Tibial artery (tissue), 4 donors: ENCODE measurements around the gene H1-8.

ENCODE experiments used
- DNase-seq, 2 donors: peaks; one replicate each; pipeline ENCODE4 v3.0.0-alpha.2; 2019
- H3K27ac ChIP-seq, 2 donors: fragments of 200-600 bp; sonication (generic) in 1 of 2; 1 replicate in 1 of 2; 2 replicates in 1 of 2; pipeline ENCODE4 v1.5.1; 2018 to 2019; ENCODE audit warnings: mild to moderate bottlenecking in 1 of 2
- H3K27me3 ChIP-seq, 2 donors: fragments of 200-600 bp; sonication (generic) in 1 of 2; one replicate each; pipeline versions ENCODE4 v1.5.1 to v1.6.0; 2016 to 2019
- H3K36me3 ChIP-seq, 3 donors: fragments of 200-600 bp; sonication (generic) in 2 of 3; one replicate each; pipeline ENCODE4 v1.5.1; 2016 to 2019; ENCODE audit warnings: mild to moderate bottlenecking in 2 of 3
- H3K4me1 ChIP-seq, 4 donors: fragments of 200-600 bp; sonication (generic) in 2 of 4; 1 replicate in 3 of 4; 2 replicates in 1 of 4; pipeline ENCODE4 v1.5.1; 2016 to 2019
- H3K4me3 ChIP-seq, 2 donors: fragments of 200-600 bp; sonication (generic) in 1 of 2; 1 replicate in 1 of 2; 2 replicates in 1 of 2; pipeline ENCODE4 v1.5.1; 2018 to 2019; ENCODE audit warnings: mild to moderate bottlenecking in 2 of 2
- H3K9me3 ChIP-seq, 3 donors: fragments of 200-600 bp; sonication (generic) in 1 of 3; one replicate each; pipeline ENCODE4 v1.5.1; 2016 to 2019
- intact Hi-C: fragments of 100-400 bp; cut with DNase I; formaldehyde crosslinking; loops from one replicate; pipeline ENCODE4 v1.15.0; 2023; ENCODE audit warnings: low total_unique reads
- TF ChIP-seq, protein P1 (sequence below), 2 experiments: fragments of 200-600 bp in 1 of 2; fragments of 450-650 bp in 1 of 2; IDR thresholded peaks; one replicate each; pipeline ENCODE4 v1.5.1; 2017 to 2019; ENCODE audit warnings: antibody characterized with exemption in 2 of 2, mild to moderate bottlenecking in 1 of 2, moderate library complexity in 1 of 2

Gene H1-8

DNA sequence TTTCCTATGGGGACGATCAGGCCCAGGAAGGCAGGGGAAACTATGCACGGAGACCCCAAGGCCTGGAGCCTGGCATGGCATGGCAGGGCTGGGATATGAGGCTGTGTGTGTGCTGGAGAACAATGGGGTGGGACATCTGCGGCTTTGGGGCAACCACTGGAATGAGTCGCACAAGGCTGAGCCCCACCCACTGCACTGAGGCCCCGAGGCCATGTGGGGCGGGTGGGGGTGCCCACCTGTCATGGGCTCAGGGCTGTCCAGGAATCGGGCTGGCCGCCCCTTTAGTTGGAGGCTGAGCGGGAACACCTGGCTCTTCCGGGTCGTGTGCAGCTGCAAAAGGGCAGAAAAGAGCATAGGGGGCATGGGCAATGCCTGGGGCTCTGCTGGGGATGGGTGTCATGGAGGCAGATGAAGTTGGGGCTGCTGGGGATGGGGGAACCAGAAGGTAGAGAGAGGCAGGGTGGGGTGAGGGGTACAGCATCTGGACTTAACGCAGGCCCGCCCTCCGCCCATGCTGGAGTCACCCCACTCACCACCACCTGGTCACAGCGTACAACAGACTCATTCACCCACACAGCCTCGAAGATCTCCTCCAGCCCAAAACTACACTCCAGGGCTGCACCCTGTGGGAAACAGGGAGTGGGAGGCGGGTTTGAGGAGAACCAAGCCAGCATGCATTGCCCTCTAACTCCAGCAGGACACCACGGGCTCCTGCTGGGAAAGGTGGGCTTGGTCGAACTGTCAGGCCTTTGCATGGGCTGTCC, 32.4 kb downstream of the H1-8 start:
- no peak for DNase-seq
- Histone ChIP-seq H3K4me1 (peaks cover 0 to 24% (median 3%) of the 10 kb centered on the region in 4 donors), H3K36me3 (peaks cover 58 to 93% (median 84%) of the 10 kb centered on the region in 3 donors), H3K27me3 (no peaks in the 10 kb centered on the region), H3K4me3 (no peak overlapping the region), H3K27ac (no peak overlapping the region), H3K9me3 (no peaks in the 10 kb centered on the region)
- intact Hi-C loops = no loop called here
- TF ChIP-seq, protein P1, sequence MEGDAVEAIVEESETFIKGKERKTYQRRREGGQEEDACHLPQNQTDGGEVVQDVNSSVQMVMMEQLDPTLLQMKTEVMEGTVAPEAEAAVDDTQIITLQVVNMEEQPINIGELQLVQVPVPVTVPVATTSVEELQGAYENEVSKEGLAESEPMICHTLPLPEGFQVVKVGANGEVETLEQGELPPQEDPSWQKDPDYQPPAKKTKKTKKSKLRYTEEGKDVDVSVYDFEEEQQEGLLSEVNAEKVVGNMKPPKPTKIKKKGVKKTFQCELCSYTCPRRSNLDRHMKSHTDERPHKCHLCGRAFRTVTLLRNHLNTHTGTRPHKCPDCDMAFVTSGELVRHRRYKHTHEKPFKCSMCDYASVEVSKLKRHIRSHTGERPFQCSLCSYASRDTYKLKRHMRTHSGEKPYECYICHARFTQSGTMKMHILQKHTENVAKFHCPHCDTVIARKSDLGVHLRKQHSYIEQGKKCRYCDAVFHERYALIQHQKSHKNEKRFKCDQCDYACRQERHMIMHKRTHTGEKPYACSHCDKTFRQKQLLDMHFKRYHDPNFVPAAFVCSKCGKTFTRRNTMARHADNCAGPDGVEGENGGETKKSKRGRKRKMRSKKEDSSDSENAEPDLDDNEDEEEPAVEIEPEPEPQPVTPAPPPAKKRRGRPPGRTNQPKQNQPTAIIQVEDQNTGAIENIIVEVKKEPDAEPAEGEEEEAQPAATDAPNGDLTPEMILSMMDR (IDR thresholded peaks at IDR 0.05) = no peak

DNA sequence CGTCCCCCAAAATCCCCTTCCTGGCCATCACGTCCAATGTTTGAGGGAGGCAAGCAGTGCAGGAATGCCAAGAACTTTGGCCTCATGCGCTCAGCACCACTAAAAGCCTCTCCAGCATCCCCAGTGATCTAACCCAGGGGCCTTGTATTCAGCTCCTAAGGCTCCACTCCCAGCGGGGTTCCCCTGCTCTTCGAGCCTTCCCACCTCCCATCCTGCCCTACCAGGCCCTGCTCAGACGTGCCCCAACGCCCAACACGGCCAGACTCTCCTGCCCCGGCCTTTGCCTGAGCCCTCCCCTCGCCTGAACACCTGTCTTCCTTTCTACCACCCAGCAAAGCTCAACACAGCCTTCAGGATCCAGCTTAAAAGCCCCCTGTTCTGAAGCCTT, 33.0 kb downstream of the H1-8 start:
- intact Hi-C loops = no loop called here

DNA sequence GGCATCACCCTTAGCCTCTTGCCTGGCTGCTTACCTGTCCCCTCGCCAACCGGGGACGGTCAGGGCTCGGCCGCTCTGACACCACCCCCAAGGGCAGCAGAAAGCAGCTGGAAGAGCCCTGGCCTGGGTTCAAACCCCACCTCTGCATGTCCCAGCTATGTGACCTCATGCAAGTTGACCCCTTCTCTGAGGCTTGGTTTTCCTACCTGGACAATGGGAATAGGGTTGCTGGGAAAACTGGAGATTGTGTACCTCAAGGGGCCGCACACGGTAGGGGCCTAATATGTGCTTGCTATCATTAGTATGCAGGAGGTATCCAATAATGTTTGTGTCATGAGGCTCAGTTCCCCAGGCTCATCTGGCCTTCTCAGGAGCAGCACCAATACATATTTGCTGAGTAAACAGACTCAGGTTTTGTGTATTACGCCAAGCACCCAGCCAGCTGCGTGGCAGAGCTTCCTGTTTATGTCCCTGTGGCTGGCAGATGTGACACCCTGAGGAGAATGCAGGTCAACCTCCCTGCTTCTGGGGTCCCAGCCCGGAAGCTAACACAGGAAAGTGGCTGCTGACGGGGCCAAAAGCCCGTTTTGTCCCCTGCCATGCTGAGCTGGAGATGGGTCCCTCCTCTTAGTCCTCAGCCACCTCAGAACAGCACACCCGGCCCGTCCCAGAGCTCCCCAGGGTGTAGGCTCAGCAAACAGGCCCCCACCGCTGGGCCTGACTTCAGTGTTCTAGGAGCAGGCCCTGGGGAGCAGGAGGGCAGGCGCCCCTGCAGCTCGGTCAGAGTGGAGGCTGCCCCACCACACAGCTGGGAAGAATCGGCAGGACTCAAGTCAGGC, 33.8 kb downstream of the H1-8 start:
- peaks cover 0 to 33% (median 5%) of the 10 kb centered on the region in 4 donors for H3K4me1 ChIP-seq
- peak overlapping the region; percentile 26 to 51 for H3K27ac ChIP-seq
- intact Hi-C loops = no loop called here
- peak in 1 of 2 donors; percentile 73 for DNase-seq
- TF ChIP-seq, protein P1 (IDR thresholded peaks at IDR 0.05) = no peak
- H3K36me3 ChIP-seq = peaks cover 46 to 91% (median 79%) of the 10 kb centered on the region in 3 donors
- no peak overlapping the region for H3K4me3 ChIP-seq
- no peaks in the 10 kb centered on the region for H3K27me3 ChIP-seq
- H3K9me3 ChIP-seq = no peaks in the 10 kb centered on the region

More for the DNA sequence above, 33.0 kb downstream of the H1-8 start:
- H3K9me3 ChIP-seq = no peaks in the 10 kb centered on the region
- no peaks in the 10 kb centered on the region for H3K27me3 ChIP-seq
- no peak for DNase-seq
- H3K36me3 ChIP-seq = peaks cover 52 to 93% (median 80%) of the 10 kb centered on the region in 3 donors
- H3K4me1 ChIP-seq = peaks cover 0 to 30% (median 4%) of the 10 kb centered on the region in 4 donors
- no peak overlapping the region for H3K4me3 ChIP-seq
- TF ChIP-seq, protein P1 (IDR thresholded peaks at IDR 0.05) = no peak
- H3K27ac ChIP-seq = no peak overlapping the region

DNA sequence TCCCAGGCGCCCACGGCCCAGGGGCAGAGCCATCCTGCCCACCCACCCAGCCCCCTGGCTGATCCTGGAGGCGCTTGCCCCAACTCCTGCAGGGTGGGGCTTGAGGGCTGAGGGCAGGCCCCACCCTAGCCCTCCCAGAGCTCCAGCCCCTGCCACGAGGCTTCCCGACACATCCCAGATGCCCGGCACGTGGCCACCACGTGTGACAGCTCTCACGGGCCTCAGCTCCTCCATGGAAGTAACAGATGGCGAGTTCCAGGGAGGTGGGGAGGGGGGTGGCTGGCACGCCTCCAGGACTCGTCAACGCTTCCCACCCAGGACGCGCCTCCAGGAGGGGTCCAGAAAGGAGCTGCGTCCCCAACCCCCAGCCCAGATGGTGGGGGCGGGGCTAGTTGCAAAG, 34.4 kb downstream of the H1-8 start:
- H3K9me3 ChIP-seq = no peaks in the 10 kb centered on the region
- H3K4me1 ChIP-seq = peaks cover 0 to 33% (median 5%) of the 10 kb centered on the region in 4 donors
- no peak overlapping the region for H3K4me3 ChIP-seq
- intact Hi-C loops = no loop called here
- peak overlapping the region; percentile 26 to 51 for H3K27ac ChIP-seq
- TF ChIP-seq, protein P1 (IDR thresholded peaks at IDR 0.05) = no peak
- H3K36me3 ChIP-seq = peaks cover 41 to 91% (median 78%) of the 10 kb centered on the region in 3 donors
- H3K27me3 ChIP-seq = no peaks in the 10 kb centered on the region
- DNase-seq = no peak

DNA sequence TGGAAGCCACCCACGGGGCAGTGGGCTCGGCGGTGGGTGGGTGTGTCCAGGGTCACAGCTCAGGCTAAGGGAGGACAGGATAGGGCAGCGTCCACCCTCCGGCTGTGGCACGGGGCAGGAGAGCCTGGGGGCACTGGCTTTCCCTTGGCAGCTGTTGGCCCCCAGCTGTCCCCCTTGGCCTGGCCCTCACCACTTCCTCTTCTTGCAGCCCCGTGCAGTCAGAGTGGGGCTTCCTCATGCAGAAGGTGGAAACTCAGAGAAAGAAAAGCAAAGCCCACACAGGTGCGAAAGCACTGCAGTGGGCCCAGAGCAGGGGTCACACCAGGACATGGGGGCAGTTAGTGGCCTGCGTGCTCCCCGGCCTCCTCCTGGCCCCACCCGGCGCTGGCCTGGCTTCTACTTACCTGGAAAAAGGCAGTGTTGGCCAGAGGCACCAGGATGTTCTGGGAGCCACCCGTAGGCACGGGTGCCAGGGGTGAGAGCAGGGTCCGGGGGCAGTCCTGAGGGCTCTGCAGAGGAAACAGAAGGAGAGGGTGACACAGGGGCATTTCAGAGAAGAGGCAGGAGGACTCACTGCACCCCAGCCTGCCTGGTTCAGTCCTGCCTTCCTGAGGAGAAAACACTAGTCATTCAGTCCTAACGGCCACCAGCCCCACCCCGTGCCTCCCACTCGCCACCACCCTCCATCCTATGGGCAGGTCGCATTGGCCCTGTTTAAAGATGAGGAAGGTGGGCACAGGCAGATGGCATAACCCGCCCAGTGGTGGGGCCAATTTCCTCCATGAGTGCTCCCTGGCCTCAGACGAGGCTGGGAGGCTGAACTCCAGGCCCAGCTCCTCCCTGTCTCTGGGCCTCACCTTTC, 35.2 kb downstream of the H1-8 start:
- DNase-seq = peak in 1 of 2 donors; percentile 60
- TF ChIP-seq, protein P1 (IDR thresholded peaks at IDR 0.05) = no peak
- intact Hi-C loops = no loop called here
- H3K4me3 ChIP-seq = no peak overlapping the region
- H3K36me3 ChIP-seq = peaks cover 35 to 91% (median 76%) of the 10 kb centered on the region in 3 donors
- H3K9me3 ChIP-seq = no peaks in the 10 kb centered on the region
- H3K27ac ChIP-seq = peak overlapping the region; percentile 9 to 51
- H3K4me1 ChIP-seq = peaks cover 0 to 33% (median 5%) of the 10 kb centered on the region in 4 donors
- H3K27me3 ChIP-seq = no peaks in the 10 kb centered on the region
